ENCODE data around the gene IGSF23. TPM values are rescaled to one million over a fixed set of nuclear protein-coding genes. Genes with fewer than 3 reads are reported as not detected.

Gene IGSF23
- total and polyA plus RNA-seq, 7 donors = not detected

DNA sequence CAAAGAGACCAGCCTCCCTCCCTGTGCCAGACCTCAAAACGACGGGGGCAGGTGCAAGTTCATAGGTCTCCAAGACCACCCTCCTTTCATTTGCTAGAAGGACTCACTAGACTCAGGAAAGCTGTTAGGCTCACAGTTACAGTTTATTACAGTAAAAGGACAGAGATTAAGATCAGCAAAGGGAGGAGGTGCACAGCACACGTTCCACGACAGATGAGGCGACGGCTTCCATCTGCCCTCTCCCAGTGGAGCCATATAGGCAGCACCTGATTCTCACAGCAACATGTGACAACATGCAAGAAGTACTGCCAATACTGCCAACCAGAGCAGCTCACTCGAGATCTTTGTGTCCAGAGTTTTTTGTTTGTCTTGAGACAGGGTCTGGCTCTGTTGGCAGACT, 48.5 kb downstream of the IGSF23 start:
- no peaks in the 10 kb centered on the region for H3K9me3 ChIP-seq
- no peak for TF ChIP-seq EP300 (IDR thresholded peaks at IDR 0.05)
- no peak for TF ChIP-seq CTCF (IDR thresholded peaks at IDR 0.05)
- TF ChIP-seq POLR2A (IDR thresholded peaks at IDR 0.05) = no peak
- no peak for TF ChIP-seq POLR2AphosphoS5 (IDR thresholded peaks at IDR 0.05)
- intact Hi-C loops (cut with DNase I) = no loop called here
- H3K4me3 ChIP-seq = no peak overlapping the region
- peaks cover 0 to 5% (median 0%) of the 10 kb centered on the region in 4 donors for H3K4me1 ChIP-seq
- no peak for DNase-seq
- WGBS, 2 donors = 76 to 82% methylated on average over 7 of the region's 7 CpGs
- peaks cover 0 to 60% (median 18%) of the 10 kb centered on the region in 4 donors for H3K36me3 ChIP-seq
- no peak overlapping the region for H3K27ac ChIP-seq
- H3K27me3 ChIP-seq = no peaks in the 10 kb centered on the region

GRCh38 chr19:44662691-44663385, 49.5 kb downstream of the IGSF23 start:
- TF ChIP-seq EP300 (IDR thresholded peaks at IDR 0.05) (no peak), POLR2A (IDR thresholded peaks at IDR 0.05) (no peak), CTCF (IDR thresholded peaks at IDR 0.05) (no peak), POLR2AphosphoS5 (IDR thresholded peaks at IDR 0.05) (no peak)
- Histone ChIP-seq H3K27me3 (no peaks in the 10 kb centered on the region), H3K4me3 (no peak overlapping the region), H3K9me3 (no peaks in the 10 kb centered on the region), H3K4me1 (no peaks in the 10 kb centered on the region), H3K36me3 (peaks cover 0 to 56% (median 16%) of the 10 kb centered on the region in 4 donors), H3K27ac (no peak overlapping the region)
- no peak for DNase-seq
- WGBS, 2 donors = 78 to 83% methylated on average over 7 of the region's 7 CpGs
- intact Hi-C loops (cut with DNase I) = no loop called here

DNA sequence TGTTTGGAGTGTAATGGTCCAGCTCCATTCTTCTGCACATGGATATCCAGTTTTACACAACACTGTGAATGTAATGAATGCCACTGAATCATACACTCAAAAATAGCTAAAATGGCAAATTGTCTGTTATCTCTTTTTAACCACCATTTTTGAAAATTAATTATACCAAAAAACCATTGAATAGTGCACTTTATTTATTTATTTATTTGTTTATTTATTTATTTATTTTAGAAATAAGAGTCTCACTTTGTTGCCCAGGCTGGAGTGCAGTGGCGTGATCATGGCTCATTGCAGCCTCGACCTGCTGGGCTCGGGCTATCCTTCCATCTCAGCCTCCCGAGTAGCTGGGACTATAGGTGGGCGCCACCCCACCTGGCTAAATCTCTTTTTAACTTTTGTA, 50.6 kb downstream of the IGSF23 start:
- Histone ChIP-seq H3K4me1 (no peaks in the 10 kb centered on the region), H3K4me3 (no peak overlapping the region), H3K27ac (no peak overlapping the region), H3K9me3 (no peaks in the 10 kb centered on the region), H3K27me3 (no peaks in the 10 kb centered on the region), H3K36me3 (peaks cover 0 to 45% (median 12%) of the 10 kb centered on the region in 4 donors)
- intact Hi-C loops (cut with DNase I) = no loop called here
- no peak for DNase-seq
- TF ChIP-seq CTCF (IDR thresholded peaks at IDR 0.05) (no peak), EP300 (IDR thresholded peaks at IDR 0.05) (no peak), POLR2AphosphoS5 (IDR thresholded peaks at IDR 0.05) (no peak), POLR2A (IDR thresholded peaks at IDR 0.05) (no peak)
- WGBS, 2 donors = 94 to 99% methylated on average over 5 of the region's 5 CpGs

DNA sequence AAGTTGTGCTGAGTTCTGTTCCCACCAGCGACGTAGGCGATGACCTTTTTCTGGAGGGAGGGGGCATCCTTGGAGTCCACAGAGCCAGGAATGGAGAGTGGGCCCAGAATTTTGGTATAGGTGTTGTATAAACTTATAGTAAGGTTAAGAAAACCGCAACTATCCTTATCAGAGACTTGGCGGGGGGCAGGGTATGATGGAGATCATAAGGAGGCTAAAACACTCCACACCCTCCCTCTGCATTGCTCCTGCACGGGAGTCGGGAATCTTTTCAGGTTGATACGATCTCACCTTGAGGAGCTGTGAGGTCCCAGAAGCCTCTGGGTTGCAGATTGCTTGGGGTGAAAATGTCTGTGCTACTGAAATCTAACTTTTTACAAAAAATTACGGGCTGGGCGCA, 51.6 kb downstream of the IGSF23 start:
- H3K9me3 ChIP-seq = no peaks in the 10 kb centered on the region
- intact Hi-C loops (cut with DNase I) = no loop called here
- no peaks in the 10 kb centered on the region for H3K4me1 ChIP-seq
- no peak for DNase-seq
- no peak overlapping the region for H3K4me3 ChIP-seq
- H3K27ac ChIP-seq = no peak overlapping the region
- H3K36me3 ChIP-seq = peaks cover 0 to 35% (median 10%) of the 10 kb centered on the region in 4 donors
- no peaks in the 10 kb centered on the region for H3K27me3 ChIP-seq
- WGBS, 2 donors = 94 to 97% methylated on average over 10 of the region's 10 CpGs
- TF ChIP-seq EP300 (IDR thresholded peaks at IDR 0.05) = no peak
- no peak for TF ChIP-seq POLR2AphosphoS5 (IDR thresholded peaks at IDR 0.05)
- no peak for TF ChIP-seq CTCF (IDR thresholded peaks at IDR 0.05)
- no peak for TF ChIP-seq POLR2A (IDR thresholded peaks at IDR 0.05)

Data from sigmoid colon (tissue), 7 donors.